ENCODE results near the gene OPRM1.

OPRM1 gene

GRCh38 chr6:154125421-154125820, 86.4 kb downstream of the OPRM1 start:
- TF ChIP-seq REST (IDR thresholded peaks at IDR 0.05; ENCODE audit: insufficient read depth in 1 of 2, low read depth in 2 of 2, low read length in 2 of 2) (no peak), POLR2AphosphoS5 (IDR thresholded peaks at IDR 0.05; ENCODE audit: low read depth, low read length) (no peak), TAF1 (IDR thresholded peaks at IDR 0.05; ENCODE audit: borderline replicate concordance, insufficient read depth, low read length) (no peak), SIN3A (IDR thresholded peaks at IDR 0.05; ENCODE audit: borderline replicate concordance, insufficient read depth, low read length) (no peak), FOXP2 (optimal IDR thresholded peaks at IDR 0.05; ENCODE audit: borderline replicate concordance, extremely low read depth, extremely low read length, insufficient read depth) (no peak)

GRCh38 chr6:154127657-154128056, 88.6 kb downstream of the OPRM1 start:
- no peak for TF ChIP-seq SIN3A (IDR thresholded peaks at IDR 0.05; ENCODE audit: borderline replicate concordance, insufficient read depth, low read length)
- TF ChIP-seq FOXP2 (optimal IDR thresholded peaks at IDR 0.05; ENCODE audit: borderline replicate concordance, extremely low read depth, extremely low read length, insufficient read depth): no peak
- TF ChIP-seq REST (IDR thresholded peaks at IDR 0.05; ENCODE audit: insufficient read depth in 1 of 2, low read depth in 2 of 2, low read length in 2 of 2): no peak
- no peak for TF ChIP-seq TAF1 (IDR thresholded peaks at IDR 0.05; ENCODE audit: borderline replicate concordance, insufficient read depth, low read length)
- no peak for TF ChIP-seq POLR2AphosphoS5 (IDR thresholded peaks at IDR 0.05; ENCODE audit: low read depth, low read length)

- TF ChIP-seq SIN3A (IDR thresholded peaks at IDR 0.05; ENCODE audit: borderline replicate concordance, insufficient read depth, low read length) (no peak), REST (IDR thresholded peaks at IDR 0.05; ENCODE audit: insufficient read depth in 1 of 2, low read depth in 2 of 2, low read length in 2 of 2) (no peak), POLR2AphosphoS5 (IDR thresholded peaks at IDR 0.05; ENCODE audit: low read depth, low read length) (no peak), FOXP2 (optimal IDR thresholded peaks at IDR 0.05; ENCODE audit: borderline replicate concordance, extremely low read depth, extremely low read length, insufficient read depth) (no peak), TAF1 (IDR thresholded peaks at IDR 0.05; ENCODE audit: borderline replicate concordance, insufficient read depth, low read length) (no peak)
These were observed 95.6 kb downstream of the OPRM1 start for GRCh38 chr6:154134471-154135147.

- TF ChIP-seq SIN3A (IDR thresholded peaks at IDR 0.05; ENCODE audit: borderline replicate concordance, insufficient read depth, low read length) (no peak), POLR2AphosphoS5 (IDR thresholded peaks at IDR 0.05; ENCODE audit: low read depth, low read length) (no peak), FOXP2 (optimal IDR thresholded peaks at IDR 0.05; ENCODE audit: borderline replicate concordance, extremely low read depth, extremely low read length, insufficient read depth) (no peak), REST (IDR thresholded peaks at IDR 0.05; ENCODE audit: insufficient read depth in 1 of 2, low read depth in 2 of 2, low read length in 2 of 2) (no peak), TAF1 (IDR thresholded peaks at IDR 0.05; ENCODE audit: borderline replicate concordance, insufficient read depth, low read length) (no peak)
These were observed 99.8 kb downstream of the OPRM1 start for GRCh38 chr6:154138793-154139192.
